Measurements from ENCODE around the gene COQ5.
"Not testable (repeated sequence)": the region's sequence is repeated elsewhere in the genome, so short reads cannot be mapped to it uniquely, and the experiment has no call there.

The COQ5 gene, protein sequence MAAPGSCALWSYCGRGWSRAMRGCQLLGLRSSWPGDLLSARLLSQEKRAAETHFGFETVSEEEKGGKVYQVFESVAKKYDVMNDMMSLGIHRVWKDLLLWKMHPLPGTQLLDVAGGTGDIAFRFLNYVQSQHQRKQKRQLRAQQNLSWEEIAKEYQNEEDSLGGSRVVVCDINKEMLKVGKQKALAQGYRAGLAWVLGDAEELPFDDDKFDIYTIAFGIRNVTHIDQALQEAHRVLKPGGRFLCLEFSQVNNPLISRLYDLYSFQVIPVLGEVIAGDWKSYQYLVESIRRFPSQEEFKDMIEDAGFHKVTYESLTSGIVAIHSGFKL
- 20.3 to 27.8 reads per million in 2 experiments for total RNA-seq

GRCh38 chr12:120528861-120529525, at the start of gene COQ5:
Gene COQ5 (minus strand): TSS chr12:120529158. CDS start chr12:120529141, 17 bp downstream.
- DNase-seq (ENCODE audit: low read depth), result peak; percentile 72

DNA sequence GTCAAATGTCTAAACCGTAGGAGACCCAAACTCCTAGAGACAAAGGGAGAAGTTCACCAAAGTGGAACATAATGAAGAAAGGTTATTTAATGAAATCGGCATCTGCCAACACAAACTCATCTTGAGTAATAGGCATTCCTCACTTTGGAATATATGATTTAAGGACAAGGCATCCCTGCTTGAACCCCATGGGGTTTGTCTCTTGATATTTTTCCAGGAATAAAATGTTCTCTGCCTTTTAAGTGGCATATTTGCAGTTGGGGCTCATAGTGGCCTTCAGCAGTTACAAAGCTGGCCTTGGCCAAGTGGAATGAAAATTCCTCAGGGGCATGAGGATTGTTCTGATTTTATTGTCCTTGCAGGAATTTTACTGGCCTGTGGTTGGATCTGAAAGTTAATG, 45.1 kb upstream of the COQ5 start:
- DNase-seq (ENCODE audit: low read depth), result no peak

DNA sequence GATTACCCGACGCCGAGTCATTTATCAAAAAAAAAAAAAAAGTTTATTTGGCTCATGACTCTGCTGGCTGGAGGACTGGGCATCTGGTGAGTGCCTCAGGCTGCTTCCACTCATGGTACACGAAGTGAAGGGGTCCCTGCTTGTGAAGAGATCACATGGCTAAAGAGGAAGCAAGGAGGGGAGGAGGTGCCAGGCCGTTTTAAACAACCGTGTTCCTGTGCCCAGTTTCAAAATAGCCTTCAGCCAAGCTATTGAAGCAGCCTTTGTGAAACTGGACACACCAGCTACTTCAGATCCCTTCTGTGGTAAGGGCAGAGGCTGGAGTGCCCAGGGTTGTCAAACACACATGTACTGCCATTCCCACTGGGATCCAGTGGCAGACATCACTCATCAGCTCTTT, 44.6 kb upstream of the COQ5 start:
- no peak for DNase-seq (ENCODE audit: low read depth)

DNA sequence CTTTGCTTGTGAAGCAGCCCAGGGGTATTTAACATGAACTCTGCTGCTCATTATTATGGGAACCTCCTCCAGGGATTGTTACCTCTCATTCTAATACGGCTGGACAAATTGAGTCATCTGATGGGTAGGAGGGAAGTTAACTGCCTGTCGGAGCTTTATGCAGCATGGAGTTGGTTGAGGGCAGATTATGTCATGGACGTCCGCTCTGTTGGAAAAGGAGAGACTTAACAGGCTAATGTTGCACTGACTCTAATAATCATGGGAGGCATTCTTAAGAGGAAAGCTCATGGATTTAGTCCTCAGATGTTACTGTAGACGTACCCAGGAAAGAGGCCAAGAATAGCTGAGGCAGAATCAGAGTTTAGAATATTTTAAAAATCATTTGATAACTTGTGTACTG, 42.3 kb upstream of the COQ5 start:
- no peak for DNase-seq (ENCODE audit: low read depth)

- DNase-seq (ENCODE audit: low read depth), result no peak
Observed at GRCh38 chr12:120563495-120563894, 34.5 kb upstream of the COQ5 start.

DNA sequence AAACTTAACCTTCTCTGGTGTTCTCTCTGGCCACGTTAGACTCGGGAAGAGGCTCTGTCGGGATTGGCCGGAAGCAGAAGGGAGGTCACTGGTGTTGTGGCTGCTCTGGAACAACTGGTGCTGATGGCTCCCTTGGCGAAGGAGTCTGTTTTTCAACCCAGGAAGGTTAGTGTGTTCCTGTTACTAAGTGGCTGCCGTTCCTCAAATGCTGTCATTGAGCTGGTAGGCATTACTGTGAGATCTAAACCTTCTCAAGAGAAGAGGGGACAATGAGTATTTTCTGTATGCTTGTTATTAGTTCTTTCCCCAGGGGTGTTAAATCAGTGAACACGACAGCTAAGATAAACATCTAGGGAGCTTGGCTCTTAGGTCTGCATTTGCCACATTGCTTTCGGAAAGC, 33.9 kb upstream of the COQ5 start:
- no peak for DNase-seq (ENCODE audit: low read depth)

GRCh38 chr12:120557589-120557988, 28.6 kb upstream of the COQ5 start:
- DNase-seq (ENCODE audit: low read depth), result no peak

- no peak for DNase-seq (ENCODE audit: low read depth)
Observed at GRCh38 chr12:120554678-120555077, 25.7 kb upstream of the COQ5 start.

DNA sequence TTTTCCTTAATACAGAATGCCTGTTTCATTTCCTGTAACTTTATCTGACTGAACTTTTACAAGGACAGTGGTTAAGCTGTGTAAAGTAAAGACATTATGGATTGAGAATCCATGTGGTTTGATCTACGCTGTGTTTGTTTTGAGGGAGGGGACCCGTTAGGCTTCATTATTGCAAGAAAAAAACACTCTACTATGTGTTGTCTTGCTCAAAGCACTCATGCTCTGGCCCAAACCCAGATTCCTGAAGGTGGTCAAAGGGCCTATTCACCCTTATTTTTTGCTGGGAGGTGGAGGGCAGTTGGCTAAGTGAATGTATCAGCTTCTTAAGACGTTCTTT, 17.1 kb upstream of the COQ5 start:
- DNase-seq (ENCODE audit: low read depth), result no peak

GRCh38 chr12:120544691-120545090, 15.7 kb upstream of the COQ5 start:
- DNase-seq (ENCODE audit: low read depth), result no peak

DNA sequence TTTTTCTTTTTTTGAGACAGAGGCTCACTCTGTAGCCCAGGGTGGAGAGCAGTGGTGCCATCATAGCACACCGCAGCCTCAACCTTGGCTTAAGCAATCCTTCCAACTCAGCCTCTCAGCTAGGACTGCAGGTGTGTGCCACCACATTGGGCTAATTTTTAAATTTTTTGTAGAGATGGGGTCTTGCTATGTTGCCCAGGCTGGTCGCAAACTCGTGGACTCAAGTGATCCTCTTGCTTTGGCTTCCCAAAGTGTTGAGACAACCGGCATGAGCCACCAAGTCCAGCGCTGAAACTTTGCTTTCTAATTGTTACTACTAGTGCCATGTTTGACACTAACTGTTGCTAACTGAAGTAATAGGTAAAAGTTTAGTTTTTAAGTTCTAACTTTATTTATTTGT, 13.2 kb upstream of the COQ5 start:
- no peak for DNase-seq (ENCODE audit: low read depth)

GRCh38 chr12:120540445-120540844, 11.5 kb upstream of the COQ5 start:
- DNase-seq (ENCODE audit: low read depth), result no peak

- DNase-seq (ENCODE audit: low read depth), result no peak
Observed at GRCh38 chr12:120539303-120539702, 10.3 kb upstream of the COQ5 start.

DNA sequence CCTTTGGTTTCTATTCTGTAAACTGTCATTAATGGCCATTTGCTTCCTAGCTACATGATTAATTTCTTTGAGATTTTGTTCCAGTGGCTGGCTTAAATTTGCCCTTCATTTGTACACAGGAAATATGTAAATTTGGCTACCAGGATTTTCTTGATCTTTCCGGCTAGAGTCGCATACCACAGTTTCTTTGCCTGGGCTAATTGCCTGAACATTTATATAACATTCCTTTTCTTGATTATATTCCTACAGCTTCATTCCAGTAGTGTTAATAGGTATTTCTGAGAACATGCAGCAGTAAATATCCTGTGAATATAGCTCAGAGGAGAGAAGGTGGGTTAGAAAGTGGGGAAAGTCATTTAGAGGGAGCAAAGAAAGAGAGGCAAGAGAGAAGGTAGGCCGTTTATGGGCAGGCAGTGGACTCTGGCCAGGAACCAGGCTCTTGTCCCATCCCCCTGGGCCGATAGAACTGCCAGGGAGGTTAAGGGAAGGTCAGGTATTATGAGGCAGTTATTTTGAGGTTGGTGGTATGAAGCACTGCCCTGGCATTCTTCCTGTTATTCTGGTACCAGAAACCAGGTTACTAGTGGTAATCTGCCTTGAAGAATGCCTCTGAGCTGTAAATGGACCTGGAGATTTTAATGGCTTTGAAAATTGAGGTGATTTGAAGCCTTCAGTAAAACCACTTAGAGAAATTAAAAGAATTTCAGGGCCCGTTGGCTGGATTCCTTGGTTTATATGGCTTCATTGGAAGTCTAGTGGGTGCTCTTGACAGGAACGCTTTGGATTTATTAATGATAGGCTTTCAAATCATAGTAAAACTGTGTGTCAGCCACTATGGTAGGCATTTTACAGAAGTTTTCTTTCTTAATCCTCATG, 9.6 kb upstream of the COQ5 start:
- DNase-seq (ENCODE audit: low read depth), result no peak

DNA sequence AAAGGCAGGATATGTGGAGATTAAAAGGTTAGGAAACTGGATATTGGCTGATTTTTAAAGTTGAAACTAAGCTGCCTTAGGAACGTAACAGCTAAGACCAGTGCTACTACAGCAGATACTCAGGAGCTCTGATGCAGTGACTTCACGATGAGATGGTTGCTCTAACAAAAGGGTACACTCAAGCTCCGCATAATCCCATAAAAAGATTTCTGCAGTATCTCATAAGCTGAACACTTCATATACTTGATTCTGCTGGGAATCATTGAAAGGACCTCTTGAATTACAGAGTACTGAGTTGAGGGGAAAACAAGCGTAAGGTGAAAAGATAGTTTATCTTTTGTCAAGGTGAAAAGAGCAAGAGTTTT, 8.9 kb upstream of the COQ5 start:
- DNase-seq (ENCODE audit: low read depth), result no peak

DNA sequence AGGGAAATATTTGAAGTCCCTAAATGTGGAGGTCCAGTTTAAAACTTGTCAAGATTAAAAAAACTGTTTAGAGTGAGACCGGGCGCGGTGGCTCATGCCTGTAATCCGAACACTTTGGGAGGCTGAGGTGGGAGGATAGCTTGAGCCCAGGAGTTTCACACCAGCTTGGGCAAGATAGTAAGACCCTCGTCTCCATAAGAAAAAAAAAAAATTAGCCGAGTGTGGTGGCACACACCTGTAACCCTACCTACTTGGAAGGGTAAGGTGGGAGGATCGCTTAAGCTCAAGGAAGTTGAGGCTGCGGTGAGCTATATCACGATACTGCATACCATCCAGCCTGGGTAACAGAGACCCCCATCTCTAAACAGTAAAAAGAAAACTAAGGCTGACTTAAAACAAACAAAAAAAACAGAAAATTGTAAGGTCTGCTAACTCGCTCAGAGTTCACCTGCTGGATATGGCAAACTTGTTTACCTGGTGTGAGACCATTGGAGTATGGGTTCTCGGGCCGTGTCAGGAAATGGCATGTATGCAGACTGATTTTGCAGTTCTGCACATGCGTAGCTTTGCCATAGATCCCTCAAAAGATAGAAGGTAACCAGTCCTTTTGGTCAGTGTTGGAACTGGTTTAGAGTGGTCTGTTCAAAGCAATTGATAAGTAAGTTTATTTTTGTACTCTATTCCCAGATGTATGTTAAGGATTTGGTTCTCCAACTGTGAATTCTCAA, 7.3 kb upstream of the COQ5 start:
- peak; percentile 9 for DNase-seq (ENCODE audit: low read depth)

- peak; percentile 34 for DNase-seq (ENCODE audit: low read depth)
Observed at GRCh38 chr12:120534703-120535655, 6.0 kb upstream of the COQ5 start.

DNA sequence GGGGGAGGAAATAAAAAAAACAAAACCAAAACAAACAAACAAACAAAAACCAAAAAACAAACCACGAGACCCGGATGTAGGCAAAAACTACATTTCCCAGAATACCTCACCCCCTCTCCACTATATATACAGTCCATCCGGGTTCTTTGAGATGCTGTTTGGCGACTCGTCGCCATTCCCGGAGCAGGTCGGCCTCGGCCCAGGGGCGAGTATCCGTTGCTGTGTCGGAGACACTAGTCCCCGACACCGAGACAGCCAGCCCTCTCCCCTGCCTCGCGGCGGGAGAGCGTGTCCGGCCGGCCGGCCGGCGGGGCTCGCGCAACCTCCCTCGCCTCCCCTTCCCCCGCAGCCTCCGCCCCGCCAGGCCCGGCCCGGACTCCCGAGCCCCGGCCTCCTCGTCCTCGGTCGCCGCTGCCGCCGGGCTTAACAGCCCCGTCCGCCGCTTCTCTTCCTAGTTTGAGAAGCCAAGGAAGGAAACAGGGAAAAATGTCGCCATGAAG, 5.3 kb upstream of the COQ5 start, which contains the start of gene RNF10:
TSS of gene RNF10 (plus strand) at position 154 of the 500 bp plus-strand sequence. CDS start 456 bp downstream, outside the sequence.
- DNase-seq (ENCODE audit: low read depth), result peak; percentile 63

DNA sequence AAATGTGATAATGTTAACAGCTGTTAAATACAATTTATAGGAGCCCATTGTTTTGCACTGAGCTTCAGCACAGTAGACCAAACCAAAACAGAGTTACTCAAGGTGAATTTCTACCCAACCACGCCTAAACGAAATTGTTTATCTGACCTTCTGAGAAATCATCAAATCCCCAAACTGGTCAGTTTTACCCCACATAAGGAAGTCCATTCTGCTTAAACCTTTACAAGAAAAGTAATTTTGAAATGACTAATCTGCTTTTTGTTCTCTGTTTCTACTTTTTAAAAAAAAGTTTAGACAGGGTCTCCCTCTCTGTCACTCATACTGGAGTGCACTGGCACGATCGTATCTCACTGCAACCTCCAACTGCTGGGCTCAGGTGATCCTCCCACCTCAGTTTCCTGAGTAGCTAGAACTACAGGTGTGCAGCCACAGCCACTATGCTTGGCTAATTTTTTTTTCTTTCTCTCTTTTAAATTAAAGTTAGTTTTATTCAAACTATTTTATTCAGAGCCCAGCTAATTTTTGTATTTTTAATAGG, 3.8 kb upstream of the COQ5 start:
- DNase-seq (ENCODE audit: low read depth), result no peak

GRCh38 chr12:120530418-120530761, 1.4 kb upstream of the COQ5 start:
- DNase-seq (ENCODE audit: low read depth), result not testable (repeated sequence)

Measured in T follicular helper cell (primary cell).